OCI-LY3 (cell line): ENCODE results near the gene CD72.

Experiments used
- EZH2phosphoT487 ChIP-seq: fragments of 200-600 bp; shearing (Covaris generic); IDR thresholded peaks from 2 replicates; pipeline ENCODE4 v1.6.1; 2018; ENCODE audit warnings: antibody characterized with exemption, mixed run types, low read depth
- TF ChIP-seq, protein P1 (sequence below): fragments of 200-600, 300-600 bp; sonication (generic); IDR thresholded peaks from 2 replicates; pipeline ENCODE4 v1.5.1; 2014; ENCODE audit warnings: antibody characterized with exemption, low read length, low read depth

DNA sequence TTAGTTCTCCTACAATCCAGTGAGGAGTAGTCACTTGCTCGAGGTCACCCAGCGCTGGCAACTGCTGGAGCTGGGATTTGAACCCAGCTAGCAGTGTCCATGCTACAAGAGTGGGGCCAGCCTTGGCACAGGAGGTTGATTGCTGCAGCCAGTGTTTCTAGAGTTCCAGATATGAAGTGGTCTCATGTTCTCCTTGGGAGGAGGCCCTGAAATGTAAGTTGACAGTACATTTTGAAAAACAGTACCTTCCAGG, 40.7 kb upstream of the CD72 start:
- no peak for TF ChIP-seq EZH2phosphoT487
- TF ChIP-seq, protein P1, sequence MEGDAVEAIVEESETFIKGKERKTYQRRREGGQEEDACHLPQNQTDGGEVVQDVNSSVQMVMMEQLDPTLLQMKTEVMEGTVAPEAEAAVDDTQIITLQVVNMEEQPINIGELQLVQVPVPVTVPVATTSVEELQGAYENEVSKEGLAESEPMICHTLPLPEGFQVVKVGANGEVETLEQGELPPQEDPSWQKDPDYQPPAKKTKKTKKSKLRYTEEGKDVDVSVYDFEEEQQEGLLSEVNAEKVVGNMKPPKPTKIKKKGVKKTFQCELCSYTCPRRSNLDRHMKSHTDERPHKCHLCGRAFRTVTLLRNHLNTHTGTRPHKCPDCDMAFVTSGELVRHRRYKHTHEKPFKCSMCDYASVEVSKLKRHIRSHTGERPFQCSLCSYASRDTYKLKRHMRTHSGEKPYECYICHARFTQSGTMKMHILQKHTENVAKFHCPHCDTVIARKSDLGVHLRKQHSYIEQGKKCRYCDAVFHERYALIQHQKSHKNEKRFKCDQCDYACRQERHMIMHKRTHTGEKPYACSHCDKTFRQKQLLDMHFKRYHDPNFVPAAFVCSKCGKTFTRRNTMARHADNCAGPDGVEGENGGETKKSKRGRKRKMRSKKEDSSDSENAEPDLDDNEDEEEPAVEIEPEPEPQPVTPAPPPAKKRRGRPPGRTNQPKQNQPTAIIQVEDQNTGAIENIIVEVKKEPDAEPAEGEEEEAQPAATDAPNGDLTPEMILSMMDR, result no peak
